GM18519 (cell line): ENCODE measurements around the gene EPN3.

Experiments
- ATAC-seq: cut with Tn5 transposase; IDR thresholded peaks from one replicate; pipeline ENCODE4 v1.9.1; 2021; ENCODE audit warnings: mild to moderate bottlenecking, moderate library complexity; ENCODE audit not compliant: unreplicated experiment, low FRiP score

Gene EPN3

DNA sequence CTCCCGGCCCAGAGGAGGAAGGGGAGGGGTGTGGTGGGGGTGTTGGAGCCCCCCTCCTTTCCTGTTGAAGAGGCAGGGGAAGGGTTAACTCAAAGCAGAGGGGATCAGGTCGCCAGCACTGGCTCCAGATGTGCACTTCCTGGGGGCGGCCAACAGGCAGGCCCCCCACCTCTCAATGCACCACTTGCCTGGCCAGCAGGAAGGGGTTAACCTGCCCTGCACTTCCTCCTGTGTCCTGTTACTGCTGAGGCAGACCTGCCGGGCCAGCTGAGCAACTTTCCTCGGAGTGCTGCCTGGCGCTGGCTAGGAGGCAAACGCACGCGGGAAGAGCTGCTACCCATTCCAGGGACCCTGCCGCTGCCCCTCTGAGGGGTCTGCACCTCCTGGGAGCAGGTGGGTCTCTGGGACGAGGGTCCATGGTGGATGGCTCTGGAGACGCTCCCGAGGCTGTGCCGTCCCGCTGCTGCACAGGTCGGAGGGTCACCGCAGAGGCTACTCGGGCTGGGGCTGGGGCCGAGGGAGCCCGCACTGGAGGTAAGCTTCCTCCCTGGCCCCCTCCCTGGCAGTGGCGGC is at the start of gene EPN3:
EPN3 (plus strand) TSS at position 284 of the 573 bp plus-strand sequence. CDS start 3,822 bp downstream, outside the sequence.
- no peak for ATAC-seq

DNA sequence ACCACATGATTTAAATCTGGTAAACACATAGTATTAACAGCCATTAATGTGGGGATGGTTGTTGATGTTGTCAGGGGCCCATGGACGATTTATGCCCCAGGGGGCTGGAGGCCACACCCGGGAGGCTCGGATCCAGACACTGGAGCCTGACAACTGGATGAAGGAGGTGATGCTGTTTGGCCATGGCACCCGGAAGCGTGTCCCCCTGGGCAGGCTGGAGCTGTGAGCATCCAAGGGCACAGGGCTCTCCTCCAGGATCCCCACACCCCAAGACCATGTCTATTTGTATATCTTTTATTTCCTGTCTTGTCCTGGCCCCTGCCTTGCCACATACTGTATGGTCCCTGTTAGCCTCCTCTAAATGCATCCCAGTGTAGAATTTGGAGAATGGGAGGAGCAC is 49.3 kb upstream of the EPN3 start:
- ATAC-seq = no peak

DNA sequence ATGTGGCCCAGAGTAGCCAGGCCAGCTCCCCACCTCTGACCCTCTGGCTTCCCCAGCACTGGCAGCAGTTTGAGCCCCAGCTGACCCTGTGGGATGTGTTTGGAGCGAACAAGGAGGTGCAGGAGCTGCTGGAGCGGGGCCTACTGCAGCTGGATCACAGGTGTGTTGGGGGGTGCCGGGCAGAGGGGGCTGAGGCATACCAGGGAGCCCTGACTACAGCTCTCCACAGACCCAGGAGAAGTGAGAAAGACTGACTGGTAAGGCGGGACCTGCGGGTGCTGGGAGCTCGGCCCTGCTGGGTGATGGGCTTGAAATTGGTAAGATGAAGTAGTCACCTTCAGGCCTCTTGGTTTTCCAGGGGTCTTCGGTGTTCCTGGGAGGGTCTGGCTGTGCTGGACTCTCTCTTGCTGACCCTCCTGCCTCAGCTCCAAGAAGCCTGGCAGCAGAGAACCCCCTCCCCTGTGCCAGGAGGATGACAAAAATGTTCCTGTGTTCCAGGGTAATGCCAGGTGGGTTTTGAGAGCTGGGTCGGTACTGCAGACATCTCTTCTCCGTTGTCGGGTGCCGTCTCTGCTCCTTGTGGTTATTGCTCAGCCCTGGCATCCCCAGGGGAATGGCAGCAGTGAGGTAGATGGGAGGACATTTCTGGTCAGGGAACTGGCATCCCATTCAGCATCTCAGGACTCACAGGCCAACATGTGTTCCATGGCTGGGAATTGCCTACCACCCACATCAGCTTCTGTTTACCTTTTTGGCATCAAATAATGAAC is 48.0 kb upstream of the EPN3 start:
- no peak for ATAC-seq

GRCh38 chr17:50487213-50488096 is 45.1 kb upstream of the EPN3 start:
- no peak for ATAC-seq

DNA sequence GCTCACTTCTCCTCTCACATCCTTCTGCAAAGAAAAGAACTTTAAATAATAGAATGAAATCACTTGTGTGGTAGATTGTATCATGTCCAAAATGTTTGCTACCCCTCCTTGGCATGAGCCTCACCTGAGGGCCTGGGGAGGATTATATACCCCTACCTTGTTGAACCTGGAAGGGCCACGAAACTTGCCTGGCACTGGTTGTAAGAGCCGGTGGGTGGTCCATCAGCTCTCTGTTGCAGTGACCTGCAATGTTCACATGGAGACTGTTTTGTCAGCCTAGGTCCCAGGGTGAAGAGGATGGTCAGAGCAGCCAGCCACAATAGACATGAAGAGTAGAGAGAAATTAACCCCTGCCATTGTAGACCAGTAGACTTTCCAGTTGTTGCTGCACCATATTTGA is 43.7 kb upstream of the EPN3 start:
- no peak for ATAC-seq

DNA sequence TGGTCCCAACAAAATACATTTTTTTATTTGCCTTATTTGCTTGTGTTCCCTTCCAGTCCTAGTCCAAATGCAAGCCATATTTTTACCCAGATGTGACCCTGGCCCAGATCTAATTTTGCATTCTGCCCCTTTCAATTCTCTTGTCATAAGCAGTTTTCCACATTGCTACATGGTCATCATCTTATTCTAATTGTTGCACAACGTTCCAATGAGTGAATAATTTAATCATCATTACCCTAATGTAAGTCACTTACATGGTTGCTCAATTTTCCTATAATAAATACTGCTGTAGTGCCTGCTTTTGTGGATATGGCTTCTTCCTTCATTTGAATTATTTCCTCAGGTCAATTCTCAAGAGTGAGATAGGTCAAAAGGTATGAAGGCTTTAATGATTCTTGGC is 41.0 kb upstream of the EPN3 start:
- ATAC-seq = no peak

DNA sequence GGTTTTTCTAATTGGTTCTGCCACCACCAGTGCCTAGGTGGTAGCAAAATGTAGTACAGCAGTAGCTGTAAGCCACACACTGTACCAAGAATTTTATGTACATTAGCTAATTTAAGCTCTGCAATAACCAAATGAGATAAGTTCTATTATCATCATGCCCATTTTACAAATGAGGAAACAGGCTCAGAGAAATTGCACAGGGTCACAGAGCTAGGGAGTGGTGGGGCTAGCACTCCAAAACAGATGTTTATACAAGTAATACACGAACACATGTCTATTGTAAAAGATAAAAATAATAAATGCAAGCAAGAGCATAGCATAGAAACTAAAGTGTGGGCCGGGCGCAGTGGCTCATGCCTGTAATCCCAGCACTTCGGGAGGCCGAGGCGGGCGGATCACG is 40.3 kb upstream of the EPN3 start:
- no peak for ATAC-seq

GRCh38 chr17:50493744-50494143 is 38.8 kb upstream of the EPN3 start:
- no peak for ATAC-seq

- ATAC-seq = no peak
These were observed 37.2 kb upstream of the EPN3 start for GRCh38 chr17:50495217-50495823.

DNA sequence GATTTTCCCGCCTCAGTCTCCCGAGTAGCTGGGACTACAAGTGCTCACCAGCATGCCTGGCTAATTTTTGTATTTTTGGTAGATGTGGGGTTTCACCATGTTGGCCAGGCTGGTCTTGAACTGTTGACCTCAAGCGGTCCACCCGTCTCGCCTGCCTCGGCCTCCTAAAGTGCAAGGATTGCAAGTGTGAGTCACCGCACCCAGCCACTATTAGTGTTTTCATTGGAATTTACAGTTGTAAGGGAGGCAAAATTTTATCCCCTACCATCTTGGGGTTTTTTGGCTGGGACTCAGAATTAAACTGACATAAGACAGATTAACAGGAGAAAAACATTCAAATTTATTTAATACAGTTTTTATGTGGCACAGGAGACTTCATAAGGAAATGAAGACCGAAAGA is 36.6 kb upstream of the EPN3 start:
- ATAC-seq = no peak

GRCh38 chr17:50498021-50498874 is 34.3 kb upstream of the EPN3 start:
- no peak for ATAC-seq

- ATAC-seq = no peak
These were observed 33.3 kb upstream of the EPN3 start for GRCh38 chr17:50499270-50499669.

GRCh38 chr17:50499721-50500120 is 32.8 kb upstream of the EPN3 start:
- ATAC-seq = no peak

GRCh38 chr17:50501054-50501453 is 31.5 kb upstream of the EPN3 start:
- no peak for ATAC-seq

DNA sequence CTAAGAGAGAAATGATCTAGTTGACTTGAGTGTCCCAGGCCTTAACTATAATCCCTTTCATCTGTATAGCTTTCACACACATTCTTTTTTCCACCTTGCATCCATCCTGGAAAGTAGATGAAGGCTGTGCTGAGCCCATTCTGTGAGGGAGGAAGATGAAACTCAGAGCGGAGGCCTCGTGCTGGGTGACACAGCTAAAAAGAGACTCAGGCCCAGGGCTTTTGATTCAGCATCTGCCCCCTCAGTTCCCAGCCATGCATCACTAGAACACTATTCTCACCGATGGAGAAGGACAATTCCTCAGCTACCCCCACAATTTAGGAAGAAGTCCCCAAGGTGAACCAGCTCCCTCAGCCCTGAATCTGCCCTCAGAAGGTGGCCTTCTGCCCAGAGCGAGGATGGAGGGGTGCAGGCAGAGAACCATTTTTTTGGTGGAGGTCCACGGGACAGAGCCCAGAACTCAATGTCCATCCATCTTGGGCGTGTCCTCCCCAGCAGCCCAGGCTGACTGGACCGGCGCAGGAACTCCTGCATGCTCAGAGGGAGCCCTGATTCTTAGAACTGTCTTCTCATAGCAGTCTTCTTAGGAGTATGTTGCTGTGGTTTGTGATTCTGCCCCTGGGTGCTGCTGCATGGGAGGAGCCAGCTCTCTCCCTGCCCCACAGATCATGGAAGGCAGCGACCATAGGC is 30.1 kb upstream of the EPN3 start:
- ATAC-seq = no peak

GRCh38 chr17:50505591-50506130 is 26.9 kb upstream of the EPN3 start:
- no peak for ATAC-seq

DNA sequence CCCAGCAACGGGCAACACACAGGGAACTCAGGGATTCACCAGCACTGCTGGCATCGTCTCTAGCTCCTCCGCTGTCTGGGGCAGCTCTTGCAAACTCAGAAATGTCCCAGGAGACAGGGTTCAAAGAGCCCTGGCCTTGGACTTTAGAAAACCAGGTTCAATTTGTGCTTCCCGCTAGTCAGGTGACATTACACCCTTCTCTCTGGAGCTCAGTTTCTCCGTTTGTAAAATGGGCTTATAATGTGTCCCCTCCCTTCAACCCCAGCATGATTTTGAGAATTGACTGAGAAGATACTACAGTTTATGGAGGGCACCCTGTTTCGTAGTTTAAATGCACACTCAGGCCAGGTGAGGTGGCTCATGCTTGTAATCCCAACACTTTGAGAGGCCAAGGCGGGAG is 26.2 kb upstream of the EPN3 start:
- ATAC-seq = no peak

DNA sequence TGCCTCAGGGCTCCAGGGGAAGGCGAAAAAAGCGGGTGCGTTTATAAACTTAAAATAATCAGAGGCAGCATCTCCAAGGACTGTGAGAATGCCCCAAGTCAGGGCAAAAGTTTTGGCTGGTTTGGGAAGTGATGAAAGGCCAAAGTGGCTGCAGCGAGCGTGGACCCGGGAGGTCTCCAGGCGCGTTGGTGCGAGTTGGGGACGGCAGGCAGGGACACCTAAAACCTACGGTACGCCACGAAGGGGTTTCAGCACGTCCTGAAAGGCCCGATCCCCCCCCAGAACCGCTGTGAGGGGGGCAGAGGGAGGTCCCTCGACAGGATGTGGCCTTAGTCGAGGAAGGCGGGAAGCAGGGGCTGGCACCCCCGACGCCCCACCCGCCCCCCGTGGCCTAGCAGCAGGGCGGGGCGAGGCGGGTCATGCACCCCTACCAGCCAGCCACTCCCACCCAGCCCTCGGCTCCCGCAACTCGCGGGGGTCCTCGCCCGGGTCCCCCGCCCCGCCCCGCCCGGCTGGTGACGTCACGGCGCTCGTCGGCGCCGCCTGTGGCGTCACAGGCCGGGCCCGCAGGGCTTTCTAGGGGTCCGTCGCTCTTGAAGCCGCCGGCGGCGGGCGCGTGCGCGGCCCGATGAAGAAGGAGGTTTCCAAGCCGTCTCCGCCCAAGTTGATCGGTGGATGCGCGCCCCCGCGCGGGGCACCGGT is 24.5 kb upstream of the EPN3 start, which contains the start of gene MYCBPAP:
MYCBPAP (plus strand) TSS at position 569 of the 702 bp plus-strand sequence. CDS start 236 bp downstream, outside the sequence.
- ATAC-seq = no peak
